HepG2 (cell line): ENCODE data around the gene TMEM132E.

ENCODE experiments used
- ARNT ChIP-seq: fragments of 450-650 bp; IDR thresholded peaks from 2 replicates; pipeline ENCODE4 v1.6.1; 2017
- KDM2A ChIP-seq: sonication (generic); formaldehyde crosslinking; IDR thresholded peaks from 2 replicates; pipeline ENCODE4 v1.4.0; 2020; ENCODE audit warnings: low read depth, missing genetic modification reagents, borderline replicate concordance
- POLR2AphosphoS2 ChIP-seq: IDR thresholded peaks from 2 replicates; pipeline ENCODE4 v1.6.1; 2011; ENCODE audit warnings: low read depth, low read length, improper control_type of control experiment
- POLR2AphosphoS5 ChIP-seq: IDR thresholded peaks from 2 replicates; pipeline ENCODE4 v1.6.1; 2012; ENCODE audit warnings: low read depth, low read length
- ZSCAN22 ChIP-seq: sonication (generic); formaldehyde crosslinking; IDR thresholded peaks from 2 replicates; pipeline ENCODE4 v1.4.0; 2020; ENCODE audit warnings: mild to moderate bottlenecking, missing genetic modification reagents

DNA sequence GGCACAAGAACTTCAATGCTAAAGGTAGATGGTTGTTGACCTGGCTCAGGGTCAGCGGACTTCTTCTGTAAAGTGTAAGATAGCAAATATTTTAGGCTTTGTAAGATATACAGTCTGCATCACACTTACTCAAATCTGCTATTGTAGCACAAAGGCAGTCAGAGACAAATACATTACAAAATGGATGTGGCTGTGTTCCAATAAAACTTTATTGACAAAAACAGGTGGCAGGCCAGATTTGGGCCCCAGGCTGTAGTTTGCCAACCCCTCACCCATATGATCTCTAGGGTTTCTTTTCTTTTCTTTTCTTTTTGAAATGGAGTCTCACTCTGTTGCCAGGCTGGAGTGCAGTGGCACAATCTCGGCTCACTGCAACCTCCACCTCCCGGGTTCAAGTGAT lies 39.5 kb upstream of the TMEM132E start:
- TF ChIP-seq KDM2A (CRISPR knock-in tag) (no peak), POLR2AphosphoS5 (no peak), POLR2AphosphoS2 (no peak), ZSCAN22 (CRISPR knock-in tag) (no peak), ARNT (no peak)
